Body of pancreas (tissue), 4 donors: ENCODE measurements around the gene TBL1XR1.
"Not testable (repeated sequence)": the region's sequence is repeated elsewhere in the genome, so short reads cannot be mapped to it uniquely, and the experiment has no call there.

Experiments used
- POLR2A ChIP-seq, 3 donors: fragments of 450-650 bp; IDR thresholded peaks; one replicate each; pipeline ENCODE4 v1.6.1; 2016; ENCODE audit warnings: antibody characterized with exemption in 3 of 3, mild to moderate bottlenecking in 2 of 3
- TF ChIP-seq, protein P1 (sequence below), 7 experiments: fragments of 450-650 bp in 4 of 7; fragments of 200-600 bp in 3 of 7; sonication (generic) in 3 of 7; IDR thresholded peaks; one replicate each; pipeline ENCODE4 v1.5.1; 2016 to 2019; ENCODE audit warnings: antibody characterized with exemption in 7 of 7

DNA sequence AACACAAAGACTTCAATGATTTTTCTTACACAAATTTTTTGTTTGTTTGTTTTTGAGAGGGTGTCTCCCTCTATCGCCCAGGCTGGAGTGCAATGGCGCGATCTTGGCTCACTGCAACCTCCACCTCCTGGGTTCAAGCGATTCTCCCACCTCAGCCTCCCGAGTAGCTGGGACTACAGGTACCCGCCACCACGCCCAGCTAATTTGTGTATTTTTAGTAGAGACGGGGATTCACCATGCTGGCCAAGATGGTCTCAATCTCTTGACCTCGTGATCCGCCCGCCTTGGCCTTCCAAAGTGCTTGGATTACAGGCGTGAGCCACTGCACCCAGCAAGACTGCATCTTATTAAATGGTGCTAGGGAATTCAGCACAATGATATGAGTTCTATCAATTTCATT is 4.0 kb downstream of the TBL1XR1 start:
- TF ChIP-seq, protein P1, sequence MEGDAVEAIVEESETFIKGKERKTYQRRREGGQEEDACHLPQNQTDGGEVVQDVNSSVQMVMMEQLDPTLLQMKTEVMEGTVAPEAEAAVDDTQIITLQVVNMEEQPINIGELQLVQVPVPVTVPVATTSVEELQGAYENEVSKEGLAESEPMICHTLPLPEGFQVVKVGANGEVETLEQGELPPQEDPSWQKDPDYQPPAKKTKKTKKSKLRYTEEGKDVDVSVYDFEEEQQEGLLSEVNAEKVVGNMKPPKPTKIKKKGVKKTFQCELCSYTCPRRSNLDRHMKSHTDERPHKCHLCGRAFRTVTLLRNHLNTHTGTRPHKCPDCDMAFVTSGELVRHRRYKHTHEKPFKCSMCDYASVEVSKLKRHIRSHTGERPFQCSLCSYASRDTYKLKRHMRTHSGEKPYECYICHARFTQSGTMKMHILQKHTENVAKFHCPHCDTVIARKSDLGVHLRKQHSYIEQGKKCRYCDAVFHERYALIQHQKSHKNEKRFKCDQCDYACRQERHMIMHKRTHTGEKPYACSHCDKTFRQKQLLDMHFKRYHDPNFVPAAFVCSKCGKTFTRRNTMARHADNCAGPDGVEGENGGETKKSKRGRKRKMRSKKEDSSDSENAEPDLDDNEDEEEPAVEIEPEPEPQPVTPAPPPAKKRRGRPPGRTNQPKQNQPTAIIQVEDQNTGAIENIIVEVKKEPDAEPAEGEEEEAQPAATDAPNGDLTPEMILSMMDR (IDR thresholded peaks at IDR 0.05) = not testable (repeated sequence)
- TF ChIP-seq POLR2A (IDR thresholded peaks at IDR 0.05) = not testable (repeated sequence)
